ENCODE measurements around the gene SLC35G1.

DNA sequence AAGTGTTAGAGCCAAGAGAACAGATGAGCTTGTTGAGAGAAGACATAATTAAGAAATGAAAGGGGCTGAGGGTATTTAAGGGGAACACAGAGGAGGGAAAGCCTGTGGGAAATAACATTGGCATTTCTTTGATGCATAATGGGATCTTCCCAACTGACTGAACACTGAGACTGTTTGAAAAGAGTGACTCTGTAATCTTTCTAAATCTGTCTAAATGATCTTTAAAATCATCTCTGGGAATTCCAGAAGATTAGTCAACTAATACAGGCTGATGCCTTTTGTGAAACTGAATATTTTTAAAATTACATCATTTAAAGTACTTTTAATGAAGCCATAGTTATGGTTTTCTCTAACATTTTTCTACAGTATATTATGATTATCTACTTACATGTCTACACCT lies 17.4 kb upstream of the SLC35G1 start:
- TF ChIP-seq, protein P1, sequence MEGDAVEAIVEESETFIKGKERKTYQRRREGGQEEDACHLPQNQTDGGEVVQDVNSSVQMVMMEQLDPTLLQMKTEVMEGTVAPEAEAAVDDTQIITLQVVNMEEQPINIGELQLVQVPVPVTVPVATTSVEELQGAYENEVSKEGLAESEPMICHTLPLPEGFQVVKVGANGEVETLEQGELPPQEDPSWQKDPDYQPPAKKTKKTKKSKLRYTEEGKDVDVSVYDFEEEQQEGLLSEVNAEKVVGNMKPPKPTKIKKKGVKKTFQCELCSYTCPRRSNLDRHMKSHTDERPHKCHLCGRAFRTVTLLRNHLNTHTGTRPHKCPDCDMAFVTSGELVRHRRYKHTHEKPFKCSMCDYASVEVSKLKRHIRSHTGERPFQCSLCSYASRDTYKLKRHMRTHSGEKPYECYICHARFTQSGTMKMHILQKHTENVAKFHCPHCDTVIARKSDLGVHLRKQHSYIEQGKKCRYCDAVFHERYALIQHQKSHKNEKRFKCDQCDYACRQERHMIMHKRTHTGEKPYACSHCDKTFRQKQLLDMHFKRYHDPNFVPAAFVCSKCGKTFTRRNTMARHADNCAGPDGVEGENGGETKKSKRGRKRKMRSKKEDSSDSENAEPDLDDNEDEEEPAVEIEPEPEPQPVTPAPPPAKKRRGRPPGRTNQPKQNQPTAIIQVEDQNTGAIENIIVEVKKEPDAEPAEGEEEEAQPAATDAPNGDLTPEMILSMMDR (IDR thresholded peaks at IDR 0.05): no peak
- TF ChIP-seq POLR2A (IDR thresholded peaks at IDR 0.05) (no peak), POLR2AphosphoS5 (IDR thresholded peaks at IDR 0.05; ENCODE audit: insufficient read depth in 1 of 2, low read depth in 1 of 2) (no peak)
